Breast epithelium (tissue), 3 donors: ENCODE results near the gene ZNF783.

Experiments
- CTCF ChIP-seq, 3 donors: fragments of 450-650 bp; IDR thresholded peaks; one replicate each; pipeline ENCODE4 v1.5.1; 2016 to 2017; ENCODE audit warnings: antibody characterized with exemption in 3 of 3, mild to moderate bottlenecking in 3 of 3, moderate library complexity in 3 of 3
- POLR2A ChIP-seq: fragments of 450-650 bp; IDR thresholded peaks from one replicate; pipeline ENCODE4 v1.6.1; 2016; ENCODE audit warnings: antibody characterized with exemption, mild to moderate bottlenecking, moderate library complexity

- TF ChIP-seq CTCF (IDR thresholded peaks at IDR 0.05) = peak in 1 of 3 donors; percentile 93
- TF ChIP-seq POLR2A = no peak
Measured at GRCh38 chr7:149261829-149262617, at the start of gene ZNF783.
